ENCODE data around the gene OSBPL8.
"Not testable (repeated sequence)": the region's sequence is repeated elsewhere in the genome, so short reads cannot be mapped to it uniquely, and the experiment has no call there.

The OSBPL8 gene

GRCh38 chr12:76426160-76426559, 133.4 kb downstream of the OSBPL8 start:
- no peak for DNase-seq (ENCODE audit: low read depth in 2 of 3, low spot score in 2 of 3)

GRCh38 chr12:76424941-76425340, 134.6 kb downstream of the OSBPL8 start:
- DNase-seq (ENCODE audit: low read depth in 2 of 3, low spot score in 2 of 3), result no peak

- no peak for DNase-seq (ENCODE audit: low read depth in 2 of 3, low spot score in 2 of 3)
These were observed 136.8 kb downstream of the OSBPL8 start for GRCh38 chr12:76422543-76423438.

GRCh38 chr12:76422154-76422542, 137.4 kb downstream of the OSBPL8 start:
- DNase-seq (ENCODE audit: low read depth in 2 of 3, low spot score in 2 of 3), result no peak

GRCh38 chr12:76421046-76421445, 138.5 kb downstream of the OSBPL8 start:
- DNase-seq (ENCODE audit: low read depth in 2 of 3, low spot score in 2 of 3), result no peak

GRCh38 chr12:76420222-76420621, 139.3 kb downstream of the OSBPL8 start:
- DNase-seq (ENCODE audit: low read depth in 2 of 3, low spot score in 2 of 3), result no peak

- DNase-seq (ENCODE audit: low read depth in 2 of 3, low spot score in 2 of 3), result no peak
These were observed 142.5 kb downstream of the OSBPL8 start for GRCh38 chr12:76417116-76417515.

- DNase-seq (ENCODE audit: low read depth in 2 of 3, low spot score in 2 of 3), result no peak
These were observed 146.4 kb downstream of the OSBPL8 start for GRCh38 chr12:76413121-76413520.

- DNase-seq (ENCODE audit: low read depth in 2 of 3, low spot score in 2 of 3), result no peak
These were observed 148.8 kb downstream of the OSBPL8 start for GRCh38 chr12:76410781-76411180.

GRCh38 chr12:76410371-76410770, 149.2 kb downstream of the OSBPL8 start:
- DNase-seq (ENCODE audit: low read depth in 2 of 3, low spot score in 2 of 3), result no peak

- no peak for DNase-seq (ENCODE audit: low read depth in 2 of 3, low spot score in 2 of 3)
These were observed 150.5 kb downstream of the OSBPL8 start for GRCh38 chr12:76409074-76409473.

GRCh38 chr12:76407710-76408109, 151.9 kb downstream of the OSBPL8 start:
- no peak for DNase-seq (ENCODE audit: low read depth in 2 of 3, low spot score in 2 of 3)

GRCh38 chr12:76402259-76402658, 157.3 kb downstream of the OSBPL8 start:
- DNase-seq (ENCODE audit: low read depth in 2 of 3, low spot score in 2 of 3), result no peak

- no peak for DNase-seq (ENCODE audit: low read depth in 2 of 3, low spot score in 2 of 3)
These were observed 159.4 kb downstream of the OSBPL8 start for GRCh38 chr12:76400136-76400535.

GRCh38 chr12:76399040-76399439, 160.5 kb downstream of the OSBPL8 start:
- DNase-seq (ENCODE audit: low read depth in 2 of 3, low spot score in 2 of 3), result no peak

GRCh38 chr12:76398106-76398505, 161.5 kb downstream of the OSBPL8 start:
- no peak for DNase-seq (ENCODE audit: low read depth in 2 of 3, low spot score in 2 of 3)

- DNase-seq (ENCODE audit: low read depth in 2 of 3, low spot score in 2 of 3), result no peak
These were observed 168.1 kb downstream of the OSBPL8 start for GRCh38 chr12:76391461-76391860.

GRCh38 chr12:76387614-76388013, 172.0 kb downstream of the OSBPL8 start:
- DNase-seq (ENCODE audit: low read depth in 2 of 3, low spot score in 2 of 3), result no peak

- no peak for DNase-seq (ENCODE audit: low read depth in 2 of 3, low spot score in 2 of 3)
These were observed 175.0 kb downstream of the OSBPL8 start for GRCh38 chr12:76384560-76384959.

- no peak for DNase-seq (ENCODE audit: low read depth in 2 of 3, low spot score in 2 of 3)
These were observed 175.6 kb downstream of the OSBPL8 start for GRCh38 chr12:76383988-76384387.

GRCh38 chr12:76379261-76379660, 180.3 kb downstream of the OSBPL8 start:
- DNase-seq (ENCODE audit: low read depth in 2 of 3, low spot score in 2 of 3), result no peak

GRCh38 chr12:76376876-76377275, 182.7 kb downstream of the OSBPL8 start:
- DNase-seq (ENCODE audit: low read depth in 2 of 3, low spot score in 2 of 3), result not testable (repeated sequence)

- DNase-seq (ENCODE audit: low read depth in 2 of 3, low spot score in 2 of 3), result no peak
These were observed 183.6 kb downstream of the OSBPL8 start for GRCh38 chr12:76375939-76376338.

All from activated CD8-positive, alpha-beta memory T cell treated with anti-CD3 and anti-CD28 coated beads for 48 hours (primary cell).